Medulla oblongata (tissue), 1 donor: ENCODE results near the gene NFATC2.
"Not testable (repeated sequence)": the region's sequence is repeated elsewhere in the genome, so short reads cannot be mapped to it uniquely, and the experiment has no call there.

Source experiments
- DNase-seq: peaks from one replicate; pipeline ENCODE4 v3.0.0-alpha.2; 2015; ENCODE audit errors: extremely low spot score

Gene NFATC2

GRCh38 chr20:51354769-51355319 is 187.7 kb downstream of the NFATC2 start:
- DNase-seq, result no peak

- DNase-seq, result no peak
Measured at GRCh38 chr20:51354191-51354768, 188.2 kb downstream of the NFATC2 start.

GRCh38 chr20:51353491-51353890 is 189.0 kb downstream of the NFATC2 start:
- DNase-seq, result no peak

- no peak for DNase-seq
Measured at GRCh38 chr20:51352791-51353190, 189.7 kb downstream of the NFATC2 start.

- no peak for DNase-seq
Measured at GRCh38 chr20:51350941-51351631, 191.4 kb downstream of the NFATC2 start.

GRCh38 chr20:51348876-51349275 is 193.6 kb downstream of the NFATC2 start:
- DNase-seq, result no peak

GRCh38 chr20:51347831-51348230 is 194.7 kb downstream of the NFATC2 start:
- no peak for DNase-seq

GRCh38 chr20:51346686-51347485 is 195.6 kb downstream of the NFATC2 start:
- no peak for DNase-seq

GRCh38 chr20:51345601-51346101 is 196.9 kb downstream of the NFATC2 start:
- no peak for DNase-seq

- DNase-seq, result not testable (repeated sequence)
Measured at GRCh38 chr20:51343802-51344201, 198.7 kb downstream of the NFATC2 start.

- no peak for DNase-seq
Measured at GRCh38 chr20:51342510-51343236, 199.8 kb downstream of the NFATC2 start.

- no peak for DNase-seq
Measured at GRCh38 chr20:51341581-51341980, 200.9 kb downstream of the NFATC2 start.

GRCh38 chr20:51340451-51340840 is 202.1 kb downstream of the NFATC2 start:
- DNase-seq, result no peak

- no peak for DNase-seq
Measured at GRCh38 chr20:51339721-51340450, 202.6 kb downstream of the NFATC2 start.

GRCh38 chr20:51338692-51339440 is 203.7 kb downstream of the NFATC2 start:
- no peak for DNase-seq

- DNase-seq, result no peak
Measured at GRCh38 chr20:51337126-51337805, 205.3 kb downstream of the NFATC2 start.
